GM18499 (cell line): ENCODE data around the gene RCOR3.
A peak's percentile ranks its signal among the peaks of the same experiment; 100 is the strongest.

Source experiments
- ATAC-seq: cut with Tn5 transposase; IDR thresholded peaks from one replicate; pipeline ENCODE4 v1.9.1; 2021; ENCODE audit warnings: moderate number of reproducible peaks; ENCODE audit not compliant: insufficient read depth, unreplicated experiment

Gene RCOR3

GRCh38 chr1:211323156-211324063 is 64.2 kb downstream of the RCOR3 start:
- ATAC-seq, result peak; percentile 54

DNA sequence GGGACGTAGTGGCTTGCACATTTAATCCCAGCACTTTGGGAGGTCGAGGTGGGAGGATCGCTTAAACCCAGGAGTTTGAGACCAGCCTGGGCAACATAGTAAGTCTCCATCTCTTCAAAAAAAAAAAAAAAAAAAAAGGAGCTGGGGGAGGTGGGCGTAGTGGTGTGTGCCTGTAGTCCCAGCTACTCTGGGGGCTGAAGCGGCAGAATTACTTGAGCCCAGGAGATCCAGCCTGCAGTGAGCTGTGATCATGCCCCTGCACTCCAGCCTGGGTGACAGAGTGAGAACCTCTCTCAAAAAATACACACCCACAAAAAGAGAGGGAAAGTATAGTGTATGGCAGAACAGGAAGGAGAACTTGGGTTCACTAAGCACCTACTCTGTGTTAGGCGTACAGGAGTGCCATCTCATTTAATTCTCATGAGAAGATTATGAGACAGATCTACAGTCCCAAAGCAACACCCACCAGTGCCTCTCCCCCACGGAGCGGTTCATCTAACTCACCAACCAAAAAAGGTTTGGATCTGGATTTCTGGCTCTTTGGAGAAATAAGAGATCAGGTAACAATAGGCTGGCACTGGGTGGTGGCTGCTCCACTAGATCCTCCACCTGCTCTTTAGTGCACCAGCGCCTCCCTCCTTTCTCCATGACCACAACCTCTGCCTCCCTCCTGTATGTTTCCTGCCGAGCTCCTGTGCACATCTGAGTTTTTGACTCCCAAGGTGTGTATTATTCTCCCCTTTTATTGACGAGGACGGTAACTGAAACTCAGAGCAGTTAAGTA is 66.0 kb downstream of the RCOR3 start:
- no peak for ATAC-seq

- no peak for ATAC-seq
Measured at GRCh38 chr1:211326140-211326527, 67.0 kb downstream of the RCOR3 start.

DNA sequence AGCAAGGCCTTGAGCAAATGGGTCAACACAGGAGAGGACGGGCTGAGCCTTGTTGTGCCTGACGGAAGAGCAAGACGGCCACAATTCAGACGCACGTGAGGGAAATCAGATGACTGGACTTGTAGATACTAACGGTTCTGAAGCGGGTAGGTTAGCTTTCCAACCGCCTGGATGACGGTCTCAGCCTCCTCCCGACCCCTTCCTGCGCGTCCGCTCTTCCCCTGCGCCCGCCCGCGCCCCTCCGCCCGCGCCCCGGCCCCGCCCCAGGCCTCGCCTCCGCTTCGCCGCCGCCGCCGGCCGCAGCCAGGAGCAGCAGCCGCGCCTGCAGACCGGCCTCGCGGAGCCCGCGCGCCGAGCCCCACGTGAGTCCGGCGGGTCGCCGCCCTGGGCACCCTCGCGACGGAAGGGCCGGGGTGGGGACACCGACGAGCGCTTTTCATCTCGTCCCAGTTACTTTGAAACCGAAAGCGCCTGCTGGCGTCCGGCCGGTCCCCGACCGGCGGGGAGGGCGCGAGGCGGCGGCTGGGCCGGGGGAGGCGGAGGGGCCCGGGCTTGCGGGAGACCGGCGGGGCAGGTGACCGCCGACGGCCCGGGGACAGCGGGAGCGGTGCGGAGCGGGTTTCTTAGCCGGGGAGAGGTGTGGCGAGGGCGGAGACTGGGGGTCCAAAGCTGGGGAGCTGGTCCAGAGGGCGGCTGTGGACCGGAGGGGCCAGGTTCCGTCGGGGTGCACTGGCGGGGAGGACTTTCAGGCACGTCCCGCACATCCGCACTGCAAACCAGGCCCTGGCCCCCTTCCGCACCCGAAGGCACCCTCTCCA is 67.6 kb downstream of the RCOR3 start, which contains the start of gene TRAF5:
Gene TRAF5, plus strand, starts transcription at position 306 of the 818 bp plus-strand sequence. CDS start 26,407 bp downstream, outside the sequence.
- ATAC-seq, result no peak

GRCh38 chr1:211327346-211327921 is 68.3 kb downstream of the RCOR3 start:
- ATAC-seq, result no peak

- ATAC-seq, result no peak
Measured at GRCh38 chr1:211328084-211328694, 69.0 kb downstream of the RCOR3 start.

DNA sequence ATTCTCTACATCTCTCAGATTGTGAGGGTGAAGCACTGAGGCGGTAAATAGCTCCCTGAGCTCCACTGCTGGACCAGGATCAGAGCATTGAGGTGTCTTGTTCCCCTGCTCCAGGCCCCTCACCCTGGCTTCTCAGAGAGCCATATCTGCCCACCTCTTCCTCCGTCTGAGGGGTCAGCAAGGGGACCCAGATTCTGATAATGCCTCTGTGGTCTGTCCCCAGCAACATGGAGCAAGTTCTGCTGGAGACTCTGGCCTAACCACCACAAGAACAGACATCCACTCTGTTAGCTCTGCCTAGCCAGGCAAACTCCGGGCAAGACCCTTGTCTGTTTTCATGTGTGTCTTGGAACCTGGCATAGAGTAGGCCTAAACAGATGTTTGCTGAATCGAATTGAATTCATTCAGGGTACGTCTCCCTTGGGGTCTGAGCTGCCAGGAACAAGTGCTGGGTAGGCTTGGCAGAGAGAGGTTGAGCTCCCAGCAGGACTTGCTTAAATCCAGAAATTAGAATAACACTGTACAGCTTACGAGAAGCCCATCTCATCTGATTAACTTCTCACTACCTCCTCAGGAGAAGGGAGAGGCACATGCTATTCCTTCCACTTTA is 69.8 kb downstream of the RCOR3 start:
- ATAC-seq, result no peak

- ATAC-seq, result peak; percentile 55
Measured at GRCh38 chr1:211329764-211330201, 70.6 kb downstream of the RCOR3 start.

DNA sequence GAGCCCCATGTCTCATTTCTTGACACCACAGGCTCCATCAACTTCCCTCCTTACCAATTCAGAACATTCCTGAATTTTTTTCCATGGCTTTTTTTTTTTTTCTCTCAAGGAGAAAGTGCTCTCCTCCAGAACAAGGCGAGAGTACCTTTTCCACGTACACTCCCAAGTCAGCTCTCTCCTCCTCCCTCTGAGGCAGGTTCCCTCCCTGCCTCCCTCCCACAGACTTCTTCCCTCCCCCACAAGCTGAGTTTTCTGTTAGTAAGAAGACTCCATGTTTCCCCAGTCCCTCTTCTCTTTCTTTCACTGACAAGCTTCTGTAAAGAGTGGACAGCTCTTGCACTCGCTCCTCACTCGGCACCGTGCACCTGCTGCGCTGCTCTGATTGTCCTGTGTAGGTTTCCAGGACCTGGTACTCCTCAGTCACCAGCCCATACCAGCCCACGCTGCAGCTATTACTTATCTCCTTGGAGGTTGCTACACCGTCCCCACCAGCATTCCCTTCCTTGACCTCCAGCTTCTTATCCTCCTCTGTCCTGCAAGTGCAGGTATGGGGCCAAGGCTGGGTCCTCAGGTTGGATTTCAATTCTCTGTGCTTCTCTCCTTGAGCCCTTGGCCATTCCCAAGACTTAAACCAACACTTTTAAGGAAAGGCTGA is 71.2 kb downstream of the RCOR3 start:
- ATAC-seq, result no peak

- no peak for ATAC-seq
Measured at GRCh38 chr1:211331011-211331709, 72.0 kb downstream of the RCOR3 start.

- ATAC-seq, result no peak
Measured at GRCh38 chr1:211332036-211332616, 73.0 kb downstream of the RCOR3 start.

DNA sequence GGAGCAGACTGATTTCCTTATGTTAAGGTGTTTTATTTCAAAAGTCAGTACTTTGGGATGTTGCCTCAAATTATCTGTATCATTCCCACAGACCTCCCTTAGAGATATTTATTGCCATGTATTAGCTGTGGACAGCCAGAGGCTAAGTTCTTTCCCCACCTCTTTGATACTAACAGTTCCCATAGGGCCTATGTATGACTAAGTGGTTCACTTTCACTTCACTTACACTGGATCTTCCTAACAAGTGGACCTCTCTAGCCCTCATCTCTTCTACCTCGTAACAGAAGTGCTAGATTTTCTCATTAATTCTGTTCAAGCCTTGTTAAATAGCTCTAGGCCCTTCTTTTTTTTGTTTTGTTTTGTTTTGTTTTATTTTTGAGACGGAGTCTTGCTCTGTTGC is 73.7 kb downstream of the RCOR3 start:
- ATAC-seq, result no peak

DNA sequence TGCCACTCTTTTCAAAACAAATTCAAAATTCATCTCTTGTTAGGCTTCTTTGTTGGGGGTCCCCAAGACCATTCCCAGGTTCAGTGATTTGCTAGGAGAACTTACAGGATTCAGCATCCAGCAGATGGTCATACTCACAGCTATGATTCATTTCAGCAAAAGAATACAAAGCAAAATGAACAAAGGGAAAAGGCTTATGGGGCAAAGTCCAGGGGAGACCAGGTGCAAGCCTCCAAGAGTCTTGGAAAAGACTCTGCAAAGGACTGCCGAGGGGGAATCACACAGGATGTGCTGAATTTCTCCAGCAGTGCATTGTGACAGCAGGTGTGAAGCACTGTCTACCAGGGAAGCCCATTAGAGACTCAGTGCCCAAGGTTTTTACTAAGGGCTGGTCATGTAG is 74.7 kb downstream of the RCOR3 start:
- no peak for ATAC-seq

GRCh38 chr1:211334986-211335385 is 75.8 kb downstream of the RCOR3 start:
- no peak for ATAC-seq

DNA sequence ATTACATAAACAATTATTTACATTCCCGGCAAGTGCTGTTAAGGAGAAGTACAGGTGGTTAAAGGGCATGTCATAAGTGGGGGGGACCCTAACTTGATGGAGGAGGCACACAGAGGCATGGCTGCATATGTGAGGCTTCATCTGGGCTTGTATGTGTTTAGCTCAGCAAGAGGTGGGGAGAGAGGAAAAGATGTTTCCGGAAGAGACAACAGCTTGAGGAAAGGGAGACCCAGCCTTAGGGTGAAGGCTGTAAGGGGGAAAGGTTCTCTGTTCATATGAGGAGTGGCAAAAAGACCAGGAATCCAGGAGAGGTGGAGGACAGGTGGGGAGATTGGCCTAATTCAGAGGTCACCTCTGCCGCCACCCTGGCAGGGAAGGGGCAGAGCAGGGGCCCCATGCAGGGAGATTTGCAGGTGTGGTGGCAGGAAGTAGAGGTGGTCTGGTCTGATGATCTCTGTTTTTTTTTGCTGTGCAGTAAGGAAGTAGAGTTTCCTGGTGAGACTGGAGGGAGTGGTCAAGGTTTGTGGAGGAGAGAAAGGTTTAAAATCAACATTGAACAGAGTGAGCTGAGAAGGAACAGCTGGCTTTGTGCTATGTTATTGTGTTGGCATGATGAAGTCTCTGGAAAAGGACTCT is 76.5 kb downstream of the RCOR3 start:
- peak; percentile 81 for ATAC-seq

- no peak for ATAC-seq
Measured at GRCh38 chr1:211336161-211336560, 77.0 kb downstream of the RCOR3 start.

DNA sequence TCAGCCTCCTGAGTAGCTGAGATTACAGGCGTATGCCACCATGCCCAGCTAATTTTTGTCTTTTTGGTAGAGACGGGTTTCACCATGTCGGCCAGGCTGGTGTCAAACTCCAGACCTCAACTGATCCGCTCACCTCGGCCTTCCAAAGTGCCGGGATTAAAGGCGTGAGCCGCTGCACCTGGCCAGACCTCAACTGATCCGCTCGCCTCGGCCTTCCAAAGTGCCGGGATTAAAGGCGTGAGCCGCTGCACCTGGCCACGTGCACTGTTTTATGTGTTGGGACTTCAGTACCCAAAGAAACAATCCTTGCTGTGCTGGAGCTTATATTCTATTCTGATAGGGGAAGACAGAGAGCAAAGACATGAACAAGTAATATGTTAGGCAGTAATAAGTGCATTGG is 77.6 kb downstream of the RCOR3 start:
- no peak for ATAC-seq
